ENCODE measurements around the gene SECTM1.
"Not testable (repeated sequence)": the region's sequence is repeated elsewhere in the genome, so short reads cannot be mapped to it uniquely, and the experiment has no call there.

The SECTM1 gene

DNA sequence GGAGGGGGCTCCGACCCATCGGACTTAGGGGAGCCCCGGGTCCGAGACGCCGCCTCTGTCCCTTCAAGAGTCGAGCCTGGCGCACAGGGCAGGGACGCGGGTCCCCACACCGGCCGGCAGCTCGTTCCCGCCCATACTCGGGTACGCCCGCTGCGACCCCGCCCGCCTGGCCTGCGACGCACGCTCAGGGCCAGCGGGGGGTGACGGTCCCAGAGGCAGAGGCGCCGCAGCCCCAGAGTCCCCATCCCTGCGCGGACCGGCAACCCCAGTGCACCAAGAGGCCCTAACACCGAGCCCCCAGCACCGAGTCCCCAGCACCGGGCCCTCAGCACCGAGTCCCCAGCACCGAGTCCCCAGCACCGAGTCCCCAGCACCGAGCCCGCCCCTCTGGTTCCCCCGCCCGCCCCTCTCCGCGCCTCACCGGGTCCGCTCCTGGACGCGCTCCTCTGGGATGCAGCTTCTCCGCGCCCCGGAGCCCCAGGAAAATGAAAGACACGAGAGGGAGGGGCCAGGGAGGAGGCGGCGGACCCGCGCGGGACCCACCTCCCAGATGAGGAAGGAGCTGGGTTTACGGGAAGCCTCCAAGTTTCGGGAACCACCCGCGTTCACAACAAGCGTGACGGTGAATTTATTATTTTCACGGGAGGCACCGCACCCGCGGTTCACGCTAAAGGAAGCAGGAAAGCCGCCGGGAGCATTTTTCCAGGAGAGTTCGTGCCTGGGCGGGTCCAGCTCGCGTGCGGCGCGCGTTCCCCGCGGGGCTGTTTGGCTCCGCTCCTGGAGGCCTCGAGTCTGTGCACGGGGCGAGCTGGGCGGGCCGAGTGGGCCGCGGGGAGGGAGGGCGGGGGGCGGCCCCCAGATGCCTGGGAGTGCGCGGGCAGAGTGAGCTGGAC, at the start of gene SECTM1:
Gene SECTM1 (minus strand): TSS at position 488 of the 893 bp plus-strand sequence. CDS start 6,526 bp downstream, outside the sequence.
- H3K4me3 ChIP-seq (ENCODE audit: low read depth, low read length): peak within 1 kb of the TSS; percentile 48
- TF ChIP-seq, protein P1, sequence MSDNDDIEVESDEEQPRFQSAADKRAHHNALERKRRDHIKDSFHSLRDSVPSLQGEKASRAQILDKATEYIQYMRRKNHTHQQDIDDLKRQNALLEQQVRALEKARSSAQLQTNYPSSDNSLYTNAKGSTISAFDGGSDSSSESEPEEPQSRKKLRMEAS (IDR thresholded peaks at IDR 0.05; ENCODE audit: low read depth, low read length): no peak
- TF ChIP-seq MYC (IDR thresholded peaks at IDR 0.05; ENCODE audit: low read depth, low read length) (no peak), POLR2A (IDR thresholded peaks at IDR 0.05; ENCODE audit: extremely low read depth, insufficient read length) (no peak)
- peak; percentile 30 for DNase-seq (ENCODE audit: low read depth)

DNA sequence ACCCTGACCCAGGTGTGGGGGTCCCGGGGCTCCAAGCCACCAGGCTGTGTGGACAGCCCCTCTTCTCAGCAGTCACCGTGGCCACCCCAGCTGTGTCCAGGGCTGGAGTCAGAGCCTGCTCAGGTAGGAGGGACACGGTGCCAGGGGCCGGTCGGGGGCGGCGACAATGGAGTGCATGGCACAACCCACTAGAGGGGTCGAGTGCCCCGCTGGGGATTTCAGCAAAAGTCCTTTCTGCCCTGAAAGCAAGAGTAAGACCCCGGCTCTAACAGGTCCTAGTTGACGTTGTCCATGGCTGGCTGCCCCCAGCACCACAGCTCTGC, 49.3 kb upstream of the SECTM1 start:
- no peak for DNase-seq (ENCODE audit: low read depth)
- no peak overlapping the region for H3K4me3 ChIP-seq (ENCODE audit: low read depth, low read length)
- TF ChIP-seq, protein P2, sequence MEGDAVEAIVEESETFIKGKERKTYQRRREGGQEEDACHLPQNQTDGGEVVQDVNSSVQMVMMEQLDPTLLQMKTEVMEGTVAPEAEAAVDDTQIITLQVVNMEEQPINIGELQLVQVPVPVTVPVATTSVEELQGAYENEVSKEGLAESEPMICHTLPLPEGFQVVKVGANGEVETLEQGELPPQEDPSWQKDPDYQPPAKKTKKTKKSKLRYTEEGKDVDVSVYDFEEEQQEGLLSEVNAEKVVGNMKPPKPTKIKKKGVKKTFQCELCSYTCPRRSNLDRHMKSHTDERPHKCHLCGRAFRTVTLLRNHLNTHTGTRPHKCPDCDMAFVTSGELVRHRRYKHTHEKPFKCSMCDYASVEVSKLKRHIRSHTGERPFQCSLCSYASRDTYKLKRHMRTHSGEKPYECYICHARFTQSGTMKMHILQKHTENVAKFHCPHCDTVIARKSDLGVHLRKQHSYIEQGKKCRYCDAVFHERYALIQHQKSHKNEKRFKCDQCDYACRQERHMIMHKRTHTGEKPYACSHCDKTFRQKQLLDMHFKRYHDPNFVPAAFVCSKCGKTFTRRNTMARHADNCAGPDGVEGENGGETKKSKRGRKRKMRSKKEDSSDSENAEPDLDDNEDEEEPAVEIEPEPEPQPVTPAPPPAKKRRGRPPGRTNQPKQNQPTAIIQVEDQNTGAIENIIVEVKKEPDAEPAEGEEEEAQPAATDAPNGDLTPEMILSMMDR (IDR thresholded peaks at IDR 0.05; ENCODE audit: low read depth, low read length): no peak
- TF ChIP-seq POLR2A (IDR thresholded peaks at IDR 0.05; ENCODE audit: extremely low read depth, insufficient read length): no peak
- TF ChIP-seq, protein P1 (IDR thresholded peaks at IDR 0.05; ENCODE audit: low read depth, low read length): no peak
- TF ChIP-seq MYC (IDR thresholded peaks at IDR 0.05; ENCODE audit: low read depth, low read length): no peak

DNA sequence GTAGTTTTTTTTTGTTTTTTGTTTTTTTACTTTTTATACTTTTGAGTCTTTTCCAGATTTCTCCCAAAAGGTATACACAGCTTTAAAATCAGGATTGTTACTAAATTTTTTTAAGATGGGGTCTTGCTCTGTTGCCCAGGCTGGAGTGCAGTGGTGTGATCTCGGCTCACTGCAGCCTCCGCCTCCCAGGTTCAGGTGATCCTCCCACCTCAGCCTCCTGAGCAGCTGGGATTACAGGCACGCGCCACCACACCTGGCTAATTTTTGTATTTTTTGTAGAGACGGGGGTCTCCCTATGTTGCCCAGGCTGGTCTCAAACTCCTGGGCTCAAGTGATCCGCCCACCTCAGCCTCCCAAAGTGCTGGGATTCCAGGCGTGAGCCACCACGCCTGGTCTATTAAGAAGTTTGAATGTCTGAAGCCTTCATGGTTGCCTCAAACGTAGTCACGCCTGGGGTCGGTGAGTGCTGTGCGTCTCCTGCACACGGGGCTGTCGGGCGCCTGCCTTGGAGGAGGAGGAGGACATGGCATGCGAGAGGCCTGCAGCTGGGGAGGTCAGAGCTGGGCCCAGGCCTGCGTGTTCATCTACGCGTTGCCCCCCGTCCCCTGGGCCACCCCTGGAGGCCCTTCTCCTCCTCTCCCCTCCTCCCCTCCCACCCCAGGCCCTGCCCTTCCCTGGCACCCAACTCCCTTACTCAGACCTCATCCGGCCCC, 48.8 kb upstream of the SECTM1 start:
- H3K4me3 ChIP-seq (ENCODE audit: low read depth, low read length); DNase-seq (ENCODE audit: low read depth): not testable (repeated sequence)

DNA sequence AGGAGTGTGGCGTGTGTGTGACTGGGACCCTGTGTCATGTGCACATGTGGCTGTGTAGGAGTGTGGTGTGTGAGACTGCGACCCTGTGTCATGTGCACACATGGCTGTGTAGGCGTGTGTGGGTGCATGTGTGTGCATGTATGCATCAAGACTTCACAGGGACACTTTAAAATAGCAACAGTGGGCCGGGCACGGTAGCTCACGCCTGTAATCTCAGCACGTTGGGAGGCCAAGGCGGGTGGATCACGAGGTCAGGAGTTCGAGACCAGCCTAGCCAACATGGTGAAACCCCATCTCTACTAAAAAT, 48.1 kb upstream of the SECTM1 start:
- H3K4me3 ChIP-seq (ENCODE audit: low read depth, low read length); DNase-seq (ENCODE audit: low read depth): not testable (repeated sequence)
- TF ChIP-seq, protein P1 (IDR thresholded peaks at IDR 0.05; ENCODE audit: low read depth, low read length): peak; percentile 37; the same call in 1 of the 2 replicates

DNA sequence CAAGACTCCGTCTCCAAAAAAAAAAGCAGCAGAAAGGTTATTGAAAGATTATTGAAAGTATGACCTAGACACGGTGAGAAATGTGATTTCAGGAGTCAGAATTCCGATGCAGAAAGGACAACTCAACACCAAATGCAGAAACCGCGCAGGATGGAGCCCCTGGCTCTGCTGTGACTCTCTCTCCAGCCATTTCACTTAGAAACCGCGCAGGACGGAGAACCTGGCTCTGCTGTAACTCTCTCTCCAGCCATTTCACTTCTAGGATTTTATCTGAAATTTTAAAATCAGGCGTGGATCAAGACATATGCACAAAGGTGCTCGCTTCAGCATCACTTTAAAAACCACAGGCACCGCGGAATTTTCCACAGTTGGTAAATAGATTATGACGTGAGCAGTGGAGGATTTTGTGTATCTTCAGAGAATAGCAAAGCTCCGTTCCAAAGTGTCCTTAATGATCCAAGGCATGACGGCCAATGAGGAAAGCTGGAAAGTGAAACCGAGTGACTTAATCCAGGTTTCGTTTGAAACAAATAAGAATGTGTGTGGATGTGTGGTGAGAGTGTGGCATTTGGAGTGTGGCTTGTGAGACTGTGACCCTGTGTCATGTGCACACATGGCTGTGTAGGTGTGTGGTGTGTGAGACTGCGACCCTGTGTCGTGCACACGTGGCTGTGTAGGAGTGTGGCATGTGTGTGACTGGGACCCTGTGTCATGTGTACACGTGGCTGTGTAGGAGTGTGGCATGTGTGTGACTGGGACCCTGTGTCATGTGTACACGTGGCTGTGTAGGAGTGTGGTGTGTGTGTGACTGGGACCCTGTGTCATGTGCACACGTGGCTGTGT, 47.5 kb upstream of the SECTM1 start:
- H3K4me3 ChIP-seq (ENCODE audit: low read depth, low read length): no peak overlapping the region
- no peak for DNase-seq (ENCODE audit: low read depth)
- TF ChIP-seq POLR2A (IDR thresholded peaks at IDR 0.05; ENCODE audit: extremely low read depth, insufficient read length): no peak
- no peak for TF ChIP-seq MYC (IDR thresholded peaks at IDR 0.05; ENCODE audit: low read depth, low read length)
- TF ChIP-seq, protein P1 (IDR thresholded peaks at IDR 0.05; ENCODE audit: low read depth, low read length): no peak; the same call in 1 of the 2 replicates
- TF ChIP-seq, protein P2 (IDR thresholded peaks at IDR 0.05; ENCODE audit: low read depth, low read length): no peak

DNA sequence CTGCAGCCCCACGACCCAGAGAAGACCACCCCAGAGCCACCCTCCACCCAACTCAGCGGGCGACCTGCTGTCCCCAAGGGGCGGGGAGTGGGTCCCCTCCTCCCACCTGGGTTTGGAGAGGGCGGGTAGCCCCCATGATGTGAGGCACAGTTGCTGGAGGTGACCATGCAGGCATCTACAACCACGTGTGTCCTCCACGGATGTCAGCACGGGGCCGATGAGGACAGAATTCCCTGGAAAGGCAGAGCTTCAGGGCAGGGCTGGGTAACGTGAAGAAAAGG, 45.1 kb upstream of the SECTM1 start:
- DNase-seq (ENCODE audit: low read depth): no peak
- H3K4me3 ChIP-seq (ENCODE audit: low read depth, low read length): no peak overlapping the region
- no peak for TF ChIP-seq MYC (IDR thresholded peaks at IDR 0.05; ENCODE audit: low read depth, low read length)
- no peak for TF ChIP-seq POLR2A (IDR thresholded peaks at IDR 0.05; ENCODE audit: extremely low read depth, insufficient read length)
- TF ChIP-seq, protein P2 (IDR thresholded peaks at IDR 0.05; ENCODE audit: low read depth, low read length): no peak
- TF ChIP-seq, protein P1 (IDR thresholded peaks at IDR 0.05; ENCODE audit: low read depth, low read length): no peak

Measured in NB4 (cell line).